PC-9 (cell line): ENCODE data around the gene FOXO3. TPM values are rescaled to one million over a fixed set of nuclear protein-coding genes. Genes with fewer than 3 reads are reported as not detected.

ENCODE experiments used
- BruUV-seq: library from RNA; stranded (reverse); fragments of 400-500 nt; replicated peaks from 2 replicates; lab custom pipeline; 2021; lab: Mats Ljungman, UMichigan
- CTCF ChIA-PET: fragments of 300-600 bp; sonication (Branson Sonifier 250); formaldehyde crosslinking; loops from one replicate; lab custom pipeline; 2022; ENCODE audit warnings: antibody characterized with exemption; lab: Charles Lee
- POLR2A ChIA-PET: fragments of 300-600 bp; sonication (Branson Sonifier 250); formaldehyde crosslinking; loops from one replicate; lab custom pipeline; 2022; ENCODE audit warnings: antibody characterized with exemption; ENCODE audit not compliant: unreplicated experiment; lab: Charles Lee
- DNase-seq, 2 experiments: peaks; one replicate each; pipeline versions ENCODE4 v3.0.0 to v3.0.0-alpha.2; 2015 to 2022; ENCODE audit warnings: mixed read lengths in 1 of 2
- H2AFZ ChIP-seq: fragments of 200-600 bp; sonication (generic); 2 replicates; pipeline ENCODE4 v1.8.1; 2017; ENCODE audit warnings: antibody characterized with exemption
- H3F3A ChIP-seq: fragments of 200-600 bp; sonication (generic); 2 replicates; pipeline ENCODE4 v1.8.1; 2017; ENCODE audit warnings: antibody characterized with exemption, mild to moderate bottlenecking, low read depth; ENCODE audit not compliant: insufficient read depth
- H3K27ac ChIP-seq: fragments of 200-600 bp; sonication (generic); 2 replicates; pipeline ENCODE4 v1.6.1; 2016; ENCODE audit warnings: mixed run types
- H3K27me3 ChIP-seq: fragments of 200-600 bp; sonication (generic); 2 replicates; pipeline ENCODE4 v1.6.1; 2016; ENCODE audit warnings: low read depth, mixed run types; ENCODE audit not compliant: insufficient read depth
- H3K36me3 ChIP-seq: fragments of 200-600 bp; sonication (generic); 2 replicates; pipeline ENCODE4 v1.6.1; 2016; ENCODE audit warnings: low read depth, mixed run types
- H3K4me1 ChIP-seq: fragments of 200-600 bp; sonication (generic); replicated peaks from 2 replicates; pipeline ENCODE4 v1.6.1; 2016; ENCODE audit warnings: mixed run types; ENCODE audit not compliant: insufficient read depth
- H3K4me2 ChIP-seq: fragments of 200-600 bp; sonication (generic); 2 replicates; pipeline ENCODE4 v1.6.1; 2017; ENCODE audit warnings: mixed run types
- H3K4me3 ChIP-seq: fragments of 200-600 bp; sonication (generic); 2 replicates; pipeline ENCODE4 v1.6.1; 2016; ENCODE audit warnings: mixed run types
- H3K79me2 ChIP-seq: fragments of 200-600 bp; sonication (generic); 2 replicates; pipeline ENCODE4 v1.6.1; 2017; ENCODE audit warnings: low read depth, mixed run types
- H3K9me2 ChIP-seq: fragments of 200-600 bp; sonication (generic); 2 replicates; pipeline ENCODE4 v1.8.1; 2017; ENCODE audit warnings: mild to moderate bottlenecking; ENCODE audit not compliant: insufficient read depth
- H3K9me3 ChIP-seq: fragments of 200-600 bp; sonication (generic); 2 replicates; pipeline ENCODE4 v1.8.1; 2016; ENCODE audit warnings: low read depth; ENCODE audit not compliant: insufficient read depth
- H4K20me1 ChIP-seq: fragments of 200-600 bp; sonication (generic); 2 replicates; pipeline ENCODE4 v1.8.1; 2017; ENCODE audit not compliant: insufficient read depth
- CTCF ChIP-seq: fragments of 200-600 bp; sonication (generic); conservative IDR thresholded peaks from 2 replicates; pipeline ENCODE4 v1.6.1; 2017; ENCODE audit warnings: mixed run types, antibody characterized with exemption, mild to moderate bottlenecking, moderate library complexity
- EZH2 ChIP-seq: fragments of 200-600 bp; sonication (generic); IDR thresholded peaks from 2 replicates; pipeline ENCODE4 v1.8.0; 2017; ENCODE audit warnings: antibody characterized with exemption, low read depth
- intact Hi-C: fragments of 100-400 bp; cut with micrococcal nuclease; formaldehyde crosslinking; loops from one replicate; pipeline ENCODE4 v1.10.0; 2022; ENCODE audit not compliant: unreplicated experiment
- total RNA-seq: library from RNA; stranded (reverse); gene quantifications from 2 replicates; pipeline ENCODE4 v1.2.3, GENCODE V29; 2021

FOXO3 gene
- total RNA-seq, 1 experiment from 2014 or later, result 59.4 TPM

GRCh38 chr6:108626777-108627176 is 66.1 kb downstream of the FOXO3 start:
- no TSS peak for BruUV-seq
- no peaks in the 10 kb centered on the region for H3K36me3 ChIP-seq
- H3F3A ChIP-seq, result peaks cover 40% of the 10 kb centered on the region
- H2AFZ ChIP-seq, result no peak overlapping the region
- ChIA-PET CTCF (no interaction called here), POLR2A (no interaction called here)
- peaks cover 22% of the 10 kb centered on the region for H3K4me1 ChIP-seq
- no peaks in the 10 kb centered on the region for H3K9me3 ChIP-seq
- TF ChIP-seq CTCF (no peak), EZH2 (no peak)
- peaks cover 100% of the 10 kb centered on the region for H3K79me2 ChIP-seq
- H3K4me3 ChIP-seq, result no peak overlapping the region
- intact Hi-C loops, result no loop called here
- peaks cover 99% of the 10 kb centered on the region for H4K20me1 ChIP-seq
- no peaks in the 10 kb centered on the region for H3K27me3 ChIP-seq
- H3K9me2 ChIP-seq, result no peaks in the 10 kb centered on the region
- no peak overlapping the region for H3K4me2 ChIP-seq
- H3K27ac ChIP-seq, result no peak overlapping the region
- no peak for DNase-seq

- H3K4me2 ChIP-seq, result no peak overlapping the region
- H4K20me1 ChIP-seq, result peaks cover 99% of the 10 kb centered on the region
- peak overlapping the region; percentile 13; the same call in 1 of the 2 replicates for H3K27ac ChIP-seq
- ChIA-PET CTCF (no interaction called here), POLR2A (interaction anchor here (0.6 kb wide), 1 partner anchor 10 kb away, joined by 3 read pairs; no protein-coding TSS in a partner anchor)
- peaks cover 100% of the 10 kb centered on the region for H3K79me2 ChIP-seq
- no peaks in the 10 kb centered on the region for H3K9me3 ChIP-seq
- H3K36me3 ChIP-seq, result no peaks in the 10 kb centered on the region
- peaks cover 22% of the 10 kb centered on the region for H3K4me1 ChIP-seq
- no peaks in the 10 kb centered on the region for H3K9me2 ChIP-seq
- DNase-seq, result no peak
- no peak overlapping the region for H3K4me3 ChIP-seq
- BruUV-seq, result no TSS peak
- no peak overlapping the region for H2AFZ ChIP-seq
- no peaks in the 10 kb centered on the region for H3K27me3 ChIP-seq
- peaks cover 43% of the 10 kb centered on the region for H3F3A ChIP-seq
- intact Hi-C loops, result no loop called here
- TF ChIP-seq EZH2 (no peak), CTCF (no peak)
Measured at GRCh38 chr6:108627692-108628550, 67.2 kb downstream of the FOXO3 start.

GRCh38 chr6:108630050-108630714 is 69.5 kb downstream of the FOXO3 start:
- intact Hi-C loops, result no loop called here
- no peaks in the 10 kb centered on the region for H3K27me3 ChIP-seq
- TF ChIP-seq CTCF, result no peak
- peaks cover 8% of the 10 kb centered on the region for H3K4me1 ChIP-seq
- H3K27ac ChIP-seq, result peak overlapping the region; percentile 45
- H3K36me3 ChIP-seq, result no peaks in the 10 kb centered on the region
- CTCF ChIA-PET, result no interaction called here
- no peaks in the 10 kb centered on the region for H3K9me2 ChIP-seq
- peaks cover 42% of the 10 kb centered on the region for H3F3A ChIP-seq
- no peak overlapping the region for H2AFZ ChIP-seq
- no TSS peak for BruUV-seq
- H3K4me2 ChIP-seq, result no peak overlapping the region
- H4K20me1 ChIP-seq, result peaks cover 96% of the 10 kb centered on the region
- no peak for DNase-seq
- POLR2A ChIA-PET, result no interaction called here
- H3K4me3 ChIP-seq, result no peak overlapping the region
- H3K79me2 ChIP-seq, result peaks cover 98% of the 10 kb centered on the region
- H3K9me3 ChIP-seq, result no peaks in the 10 kb centered on the region
